ENCODE measurements around the gene ADAM10.

ADAM10 gene

GRCh38 chr15:58684751-58685150 is 64.8 kb downstream of the ADAM10 start:
- Histone ChIP-seq H3K4me3 (ENCODE audit: low read depth in 1 of 5, low read length in 5 of 5) (no peak overlapping the region), H3K27me3 (ENCODE audit: control insufficient read depth in 5 of 5, insufficient read depth in 4 of 5, low read length in 5 of 5) (no peaks in the 10 kb centered on the region), H3K4me1 (ENCODE audit: control insufficient read depth in 5 of 5, insufficient read depth in 5 of 5, low read length in 5 of 5) (no peaks in the 10 kb centered on the region), H3K9me3 (ENCODE audit: control insufficient read depth in 5 of 5, low read length in 5 of 5) (no peaks in the 10 kb centered on the region), H3K27ac (ENCODE audit: low read depth, low read length) (no peak overlapping the region), H3K9ac (ENCODE audit: low read length in 5 of 5) (no peak overlapping the region), H3K36me3 (ENCODE audit: control insufficient read depth in 5 of 5, insufficient read depth in 5 of 5, low read length in 5 of 5) (peaks cover 0 to 4% (median 0%) of the 10 kb centered on the region in 5 donors)

GRCh38 chr15:58684036-58684710 is 65.3 kb downstream of the ADAM10 start:
- H3K27ac ChIP-seq (ENCODE audit: low read depth, low read length): no peak overlapping the region
- H3K9ac ChIP-seq (ENCODE audit: low read length in 5 of 5): no peak overlapping the region
- H3K27me3 ChIP-seq (ENCODE audit: control insufficient read depth in 5 of 5, insufficient read depth in 4 of 5, low read length in 5 of 5): no peaks in the 10 kb centered on the region
- no peak overlapping the region for H3K4me3 ChIP-seq (ENCODE audit: low read depth in 1 of 5, low read length in 5 of 5)
- peaks cover 0 to 8% (median 0%) of the 10 kb centered on the region in 5 donors for H3K36me3 ChIP-seq (ENCODE audit: control insufficient read depth in 5 of 5, insufficient read depth in 5 of 5, low read length in 5 of 5)
- H3K4me1 ChIP-seq (ENCODE audit: control insufficient read depth in 5 of 5, insufficient read depth in 5 of 5, low read length in 5 of 5): no peaks in the 10 kb centered on the region
- no peaks in the 10 kb centered on the region for H3K9me3 ChIP-seq (ENCODE audit: control insufficient read depth in 5 of 5, low read length in 5 of 5)

DNA sequence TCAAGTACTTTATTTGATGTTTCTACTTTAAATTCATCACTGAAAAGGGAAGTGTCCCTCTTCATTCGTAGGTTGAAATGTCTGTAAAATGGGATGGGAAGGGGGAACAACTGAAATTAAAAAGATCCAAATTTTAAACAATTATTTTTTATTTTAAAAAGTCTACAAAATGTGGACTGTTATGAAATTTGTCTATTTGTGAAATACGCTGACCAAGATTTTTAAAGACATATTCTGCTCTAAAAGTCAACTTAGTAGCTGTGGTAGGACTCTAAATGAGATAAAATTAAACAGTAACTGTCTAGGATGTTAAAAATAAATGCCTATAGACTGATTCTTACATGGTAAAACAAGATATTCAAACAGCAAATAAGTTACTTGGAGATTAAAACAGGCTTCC is 67.3 kb downstream of the ADAM10 start:
- Histone ChIP-seq H3K36me3 (ENCODE audit: control insufficient read depth in 5 of 5, insufficient read depth in 5 of 5, low read length in 5 of 5) (peaks cover 0 to 8% (median 0%) of the 10 kb centered on the region in 5 donors), H3K9me3 (ENCODE audit: control insufficient read depth in 5 of 5, low read length in 5 of 5) (no peaks in the 10 kb centered on the region), H3K9ac (ENCODE audit: low read length in 5 of 5) (no peak overlapping the region), H3K27ac (ENCODE audit: low read depth, low read length) (no peak overlapping the region), H3K4me1 (ENCODE audit: control insufficient read depth in 5 of 5, insufficient read depth in 5 of 5, low read length in 5 of 5) (no peaks in the 10 kb centered on the region), H3K4me3 (ENCODE audit: low read depth in 1 of 5, low read length in 5 of 5) (no peak overlapping the region), H3K27me3 (ENCODE audit: control insufficient read depth in 5 of 5, insufficient read depth in 4 of 5, low read length in 5 of 5) (no peaks in the 10 kb centered on the region)

GRCh38 chr15:58678683-58679082 is 70.8 kb downstream of the ADAM10 start:
- Histone ChIP-seq H3K4me3 (ENCODE audit: low read depth in 1 of 5, low read length in 5 of 5) (no peak overlapping the region), H3K9me3 (ENCODE audit: control insufficient read depth in 5 of 5, low read length in 5 of 5) (no peaks in the 10 kb centered on the region), H3K36me3 (ENCODE audit: control insufficient read depth in 5 of 5, insufficient read depth in 5 of 5, low read length in 5 of 5) (peaks cover 0 to 8% (median 0%) of the 10 kb centered on the region in 5 donors), H3K4me1 (ENCODE audit: control insufficient read depth in 5 of 5, insufficient read depth in 5 of 5, low read length in 5 of 5) (no peaks in the 10 kb centered on the region), H3K27ac (ENCODE audit: low read depth, low read length) (no peak overlapping the region), H3K9ac (ENCODE audit: low read length in 5 of 5) (no peak overlapping the region), H3K27me3 (ENCODE audit: control insufficient read depth in 5 of 5, insufficient read depth in 4 of 5, low read length in 5 of 5) (no peaks in the 10 kb centered on the region)

DNA sequence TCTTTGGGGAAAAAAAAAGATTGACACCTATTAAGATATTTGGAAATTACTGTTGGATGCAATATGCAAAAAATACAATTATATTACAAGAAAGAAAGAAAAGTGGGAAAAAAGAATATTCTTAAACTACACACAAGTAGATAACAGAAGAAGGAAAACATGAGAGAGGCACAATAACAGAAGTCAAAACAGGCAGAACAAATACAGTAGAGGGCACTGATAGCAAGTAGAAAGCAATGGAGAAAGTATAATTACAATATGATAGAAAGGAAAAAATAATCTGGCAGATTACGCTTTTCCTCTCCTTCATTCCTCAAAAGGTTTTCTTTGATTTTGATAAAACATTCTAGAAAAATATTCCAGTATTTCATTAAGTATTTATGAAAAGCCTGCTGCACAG is 72.1 kb downstream of the ADAM10 start:
- no peaks in the 10 kb centered on the region for H3K27me3 ChIP-seq (ENCODE audit: control insufficient read depth in 5 of 5, insufficient read depth in 4 of 5, low read length in 5 of 5)
- H3K27ac ChIP-seq (ENCODE audit: low read depth, low read length): no peak overlapping the region
- H3K4me1 ChIP-seq (ENCODE audit: control insufficient read depth in 5 of 5, insufficient read depth in 5 of 5, low read length in 5 of 5): no peaks in the 10 kb centered on the region
- H3K4me3 ChIP-seq (ENCODE audit: low read depth in 1 of 5, low read length in 5 of 5): no peak overlapping the region
- H3K36me3 ChIP-seq (ENCODE audit: control insufficient read depth in 5 of 5, insufficient read depth in 5 of 5, low read length in 5 of 5): peaks cover 0 to 8% (median 0%) of the 10 kb centered on the region in 5 donors
- H3K9me3 ChIP-seq (ENCODE audit: control insufficient read depth in 5 of 5, low read length in 5 of 5): no peaks in the 10 kb centered on the region
- no peak overlapping the region for H3K9ac ChIP-seq (ENCODE audit: low read length in 5 of 5)

GRCh38 chr15:58676766-58677165 is 72.7 kb downstream of the ADAM10 start:
- H3K9ac ChIP-seq (ENCODE audit: low read length in 5 of 5): no peak overlapping the region
- H3K4me1 ChIP-seq (ENCODE audit: control insufficient read depth in 5 of 5, insufficient read depth in 5 of 5, low read length in 5 of 5): peaks cover 0 to 4% (median 0%) of the 10 kb centered on the region in 5 donors
- H3K27ac ChIP-seq (ENCODE audit: low read depth, low read length): no peak overlapping the region
- no peaks in the 10 kb centered on the region for H3K9me3 ChIP-seq (ENCODE audit: control insufficient read depth in 5 of 5, low read length in 5 of 5)
- no peak overlapping the region for H3K4me3 ChIP-seq (ENCODE audit: low read depth in 1 of 5, low read length in 5 of 5)
- H3K27me3 ChIP-seq (ENCODE audit: control insufficient read depth in 5 of 5, insufficient read depth in 4 of 5, low read length in 5 of 5): no peaks in the 10 kb centered on the region
- H3K36me3 ChIP-seq (ENCODE audit: control insufficient read depth in 5 of 5, insufficient read depth in 5 of 5, low read length in 5 of 5): peaks cover 0 to 8% (median 0%) of the 10 kb centered on the region in 5 donors

GRCh38 chr15:58671186-58671585 is 78.3 kb downstream of the ADAM10 start:
- H3K27ac ChIP-seq (ENCODE audit: low read depth, low read length): no peak overlapping the region
- no peaks in the 10 kb centered on the region for H3K36me3 ChIP-seq (ENCODE audit: control insufficient read depth in 5 of 5, insufficient read depth in 5 of 5, low read length in 5 of 5)
- no peaks in the 10 kb centered on the region for H3K27me3 ChIP-seq (ENCODE audit: control insufficient read depth in 5 of 5, insufficient read depth in 4 of 5, low read length in 5 of 5)
- H3K4me1 ChIP-seq (ENCODE audit: control insufficient read depth in 5 of 5, insufficient read depth in 5 of 5, low read length in 5 of 5): peaks cover 0 to 4% (median 0%) of the 10 kb centered on the region in 5 donors
- no peak overlapping the region for H3K4me3 ChIP-seq (ENCODE audit: low read depth in 1 of 5, low read length in 5 of 5)
- H3K9me3 ChIP-seq (ENCODE audit: control insufficient read depth in 5 of 5, low read length in 5 of 5): no peaks in the 10 kb centered on the region
- H3K9ac ChIP-seq (ENCODE audit: low read length in 5 of 5): no peak overlapping the region

GRCh38 chr15:58669108-58669507 is 80.4 kb downstream of the ADAM10 start:
- Histone ChIP-seq H3K4me3 (ENCODE audit: low read depth in 1 of 5, low read length in 5 of 5) (no peak overlapping the region), H3K9ac (ENCODE audit: low read length in 5 of 5) (no peak overlapping the region), H3K36me3 (ENCODE audit: control insufficient read depth in 5 of 5, insufficient read depth in 5 of 5, low read length in 5 of 5) (peaks cover 0 to 2% (median 0%) of the 10 kb centered on the region in 5 donors), H3K4me1 (ENCODE audit: control insufficient read depth in 5 of 5, insufficient read depth in 5 of 5, low read length in 5 of 5) (peaks cover 0 to 4% (median 0%) of the 10 kb centered on the region in 5 donors), H3K27ac (ENCODE audit: low read depth, low read length) (no peak overlapping the region), H3K9me3 (ENCODE audit: control insufficient read depth in 5 of 5, low read length in 5 of 5) (no peaks in the 10 kb centered on the region), H3K27me3 (ENCODE audit: control insufficient read depth in 5 of 5, insufficient read depth in 4 of 5, low read length in 5 of 5) (no peaks in the 10 kb centered on the region)

DNA sequence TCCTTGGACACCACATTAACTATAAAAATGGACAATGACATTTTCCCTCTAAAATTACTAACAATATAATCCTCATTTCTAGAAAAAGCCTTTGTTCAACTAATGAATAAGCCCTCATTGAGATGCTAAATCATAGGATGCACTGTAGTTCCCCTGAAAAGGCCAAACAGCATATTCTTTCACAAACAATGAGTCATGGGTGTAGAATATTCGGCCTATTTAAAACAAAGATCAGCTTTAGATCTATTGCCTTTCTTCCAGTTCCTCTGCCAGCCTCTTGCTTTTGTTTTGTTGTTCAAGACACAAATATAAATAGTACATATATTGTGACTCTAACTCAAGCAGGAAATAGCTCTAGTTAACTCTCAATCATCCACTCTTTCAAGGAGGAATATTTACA is 82.5 kb downstream of the ADAM10 start:
- Histone ChIP-seq H3K9ac (ENCODE audit: low read length in 5 of 5) (no peak overlapping the region), H3K27me3 (ENCODE audit: control insufficient read depth in 5 of 5, insufficient read depth in 4 of 5, low read length in 5 of 5) (no peaks in the 10 kb centered on the region), H3K27ac (ENCODE audit: low read depth, low read length) (no peak overlapping the region), H3K36me3 (ENCODE audit: control insufficient read depth in 5 of 5, insufficient read depth in 5 of 5, low read length in 5 of 5) (peaks cover 0 to 11% (median 3%) of the 10 kb centered on the region in 5 donors), H3K4me3 (ENCODE audit: low read depth in 1 of 5, low read length in 5 of 5) (no peak overlapping the region), H3K9me3 (ENCODE audit: control insufficient read depth in 5 of 5, low read length in 5 of 5) (no peaks in the 10 kb centered on the region), H3K4me1 (ENCODE audit: control insufficient read depth in 5 of 5, insufficient read depth in 5 of 5, low read length in 5 of 5) (peaks cover 0 to under 1% (median 0%) of the 10 kb centered on the region in 5 donors)

GRCh38 chr15:58665672-58666071 is 83.8 kb downstream of the ADAM10 start:
- Histone ChIP-seq H3K27me3 (ENCODE audit: control insufficient read depth in 5 of 5, insufficient read depth in 4 of 5, low read length in 5 of 5) (no peaks in the 10 kb centered on the region), H3K9me3 (ENCODE audit: control insufficient read depth in 5 of 5, low read length in 5 of 5) (no peaks in the 10 kb centered on the region), H3K36me3 (ENCODE audit: control insufficient read depth in 5 of 5, insufficient read depth in 5 of 5, low read length in 5 of 5) (peaks cover 0 to 11% (median 4%) of the 10 kb centered on the region in 5 donors), H3K4me3 (ENCODE audit: low read depth in 1 of 5, low read length in 5 of 5) (no peak overlapping the region), H3K9ac (ENCODE audit: low read length in 5 of 5) (no peak overlapping the region), H3K4me1 (ENCODE audit: control insufficient read depth in 5 of 5, insufficient read depth in 5 of 5, low read length in 5 of 5) (no peaks in the 10 kb centered on the region), H3K27ac (ENCODE audit: low read depth, low read length) (no peak overlapping the region)

All from subcutaneous abdominal adipose tissue (tissue), 5 donors.